GM23338 (cell line): ENCODE data around the gene XRCC4. TPM values are rescaled to one million over a fixed set of nuclear protein-coding genes. Genes with fewer than 3 reads are reported as not detected.

Experiments
- ATAC-seq: fragments of 200-7000 bp; cut with Tn5 transposase; 3 replicates; pipeline ENCODE4 v1.9.1; 2020
- DNase-seq: peaks from one replicate; pipeline ENCODE4 v3.0.0-alpha.2; 2015; ENCODE audit warnings: low spot score
- H2AFZ ChIP-seq: fragments of 200-600 bp; sonication (generic); 2 replicates; pipeline ENCODE4 v1.8.0; 2016; ENCODE audit warnings: antibody characterized with exemption, mild to moderate bottlenecking, moderate library complexity
- H3F3A ChIP-seq: fragments of 200-600 bp; sonication (generic); replicated peaks from 2 replicates; pipeline ENCODE4 v1.8.0; 2017; ENCODE audit warnings: antibody characterized with exemption, mixed run types, low read depth
- H3K27ac ChIP-seq: fragments of 200-600 bp; sonication (generic); 2 replicates; pipeline ENCODE4 v1.6.1; 2016; ENCODE audit warnings: low read depth
- H3K27me3 ChIP-seq: fragments of 200-600 bp; sonication (generic); 2 replicates; pipeline ENCODE4 v1.8.0; 2016; ENCODE audit warnings: mild to moderate bottlenecking, mixed run types, moderate library complexity; ENCODE audit not compliant: insufficient read depth
- H3K36me3 ChIP-seq: fragments of 200-600 bp; sonication (generic); 2 replicates; pipeline ENCODE4 v1.8.0; 2016; ENCODE audit warnings: mild to moderate bottlenecking; ENCODE audit not compliant: insufficient read depth
- H3K4me1 ChIP-seq: fragments of 200-600 bp; sonication (generic); 2 replicates; pipeline ENCODE4 v1.8.0; 2016; ENCODE audit warnings: mild to moderate bottlenecking, moderate library complexity; ENCODE audit not compliant: insufficient read depth
- H3K4me2 ChIP-seq: fragments of 200-600 bp; sonication (generic); 2 replicates; pipeline ENCODE4 v1.7.1; 2017; ENCODE audit warnings: mixed run types
- H3K4me3 ChIP-seq: fragments of 200-600 bp; sonication (generic); 2 replicates; pipeline ENCODE4 v1.6.1; 2016; ENCODE audit warnings: mixed run types
- H3K79me2 ChIP-seq: fragments of 200-600 bp; sonication (generic); replicated peaks from 2 replicates; pipeline ENCODE4 v1.8.0; 2017; ENCODE audit warnings: mild to moderate bottlenecking; ENCODE audit not compliant: insufficient read depth
- H3K9me2 ChIP-seq: fragments of 200-600 bp; sonication (generic); 2 replicates; pipeline ENCODE4 v1.8.0; 2017; ENCODE audit not compliant: insufficient read depth
- H4K20me1 ChIP-seq: fragments of 200-600 bp; sonication (generic); replicated peaks from 2 replicates; pipeline ENCODE4 v1.8.0; 2017; ENCODE audit warnings: mild to moderate bottlenecking; ENCODE audit not compliant: insufficient read depth
- H3K27ac Mint-ChIP-seq: 2 replicates; pipeline ENCODE4 v1.8.0; 2020; ENCODE audit warnings: inconsistent platforms, mild to moderate bottlenecking, moderate library complexity, mixed read lengths
- H3K27me3 Mint-ChIP-seq: 3 replicates; pipeline ENCODE4 v1.8.0; 2022; ENCODE audit warnings: low read depth, mild to moderate bottlenecking, moderate library complexity, mixed read lengths, inconsistent platforms; ENCODE audit not compliant: insufficient read depth, poor library complexity
- H3K36me3 Mint-ChIP-seq: 3 replicates; pipeline ENCODE4 v1.8.0; 2021; ENCODE audit warnings: low read depth, mild to moderate bottlenecking, inconsistent platforms, moderate library complexity, mixed read lengths
- H3K4me1 Mint-ChIP-seq: 3 replicates; pipeline ENCODE4 v1.8.0; 2020; ENCODE audit warnings: mild to moderate bottlenecking, inconsistent platforms, mixed read lengths
- H3K4me3 Mint-ChIP-seq: 3 replicates; pipeline ENCODE4 v1.8.0; 2021; ENCODE audit warnings: moderate library complexity, mild to moderate bottlenecking, inconsistent platforms, mixed read lengths
- H3K9me3 Mint-ChIP-seq: 3 replicates; pipeline ENCODE4 v1.8.0; 2020; ENCODE audit warnings: moderate library complexity, mild to moderate bottlenecking, inconsistent platforms, mixed read lengths
- CREB1 ChIP-seq: fragments of 250-450 bp; sonication (Bioruptor Pico); IDR thresholded peaks from 2 replicates; pipeline ENCODE4 v1.5.0; 2020; ENCODE audit warnings: low read depth, mild to moderate bottlenecking, moderate library complexity
- EZH2 ChIP-seq: fragments of 200-600 bp; sonication (generic); IDR thresholded peaks from one replicate; pipeline ENCODE4 v1.8.0; 2017; ENCODE audit warnings: antibody characterized with exemption, mild to moderate bottlenecking, low read depth; ENCODE audit not compliant: unreplicated experiment
- EZH2phosphoT487 ChIP-seq: fragments of 200-600 bp; sonication (generic); IDR thresholded peaks from one replicate; pipeline ENCODE4 v1.8.1; 2018; ENCODE audit warnings: antibody characterized with exemption; ENCODE audit not compliant: unreplicated experiment
- POLR2AphosphoS5 ChIP-seq: IDR thresholded peaks from 2 replicates; pipeline ENCODE4 v1.6.1; 2016; ENCODE audit warnings: antibody characterized with exemption, low read depth
- ZNF114 ChIP-seq: fragments of 250-450 bp; sonication (Bioruptor Pico); IDR thresholded peaks from 2 replicates; pipeline ENCODE4 v1.5.0; 2020; ENCODE audit warnings: mild to moderate bottlenecking, moderate library complexity
- ZNF331 ChIP-seq: fragments of 250-450 bp; sonication (Bioruptor Pico); IDR thresholded peaks from 2 replicates; pipeline ENCODE4 v1.5.0; 2020; ENCODE audit warnings: low read depth, mild to moderate bottlenecking, moderate library complexity
- polyA plus RNA-seq: library from polyadenylated mRNA; unstranded; fragments of >200 nt; fragmentation: Nextera tagmentation; extraction: Ambion mirVana; gene quantifications from 2 replicates; pipeline ENCODE4 v1.2.1, GENCODE V29; 2016
- total RNA-seq: library from RNA; depleted of rRNA; stranded (reverse); fragments of >200 nt; shearing (Covaris generic); gene quantifications from 2 replicates; pipeline ENCODE4 v1.2.3, GENCODE V29; 2014
- TF ChIP-seq, protein P1 (sequence below), 2 experiments: fragments of 200-600 bp in 1 of 2; sonication (generic) in 1 of 2; conservative IDR thresholded peaks; 2 replicates each; pipeline versions ENCODE4 v1.5.1 to v1.6.1; 2016 to 2017; ENCODE audit warnings: antibody characterized with exemption in 2 of 2, low read depth in 2 of 2, mild to moderate bottlenecking in 2 of 2, moderate library complexity in 1 of 2
- TF ChIP-seq, protein P2 (sequence below): IDR thresholded peaks from 2 replicates; pipeline ENCODE4 v1.6.1; 2016; ENCODE audit warnings: antibody characterized with exemption
- TF ChIP-seq, protein P3 (sequence below): fragments of 250-450 bp; sonication (Bioruptor Pico); IDR thresholded peaks from 2 replicates; pipeline ENCODE4 v1.5.0; 2020; ENCODE audit warnings: mild to moderate bottlenecking, moderate library complexity

XRCC4 gene
- total and polyA plus RNA-seq, 2 experiments from 2014 or later, result 11.5 to 22.4 TPM

DNA sequence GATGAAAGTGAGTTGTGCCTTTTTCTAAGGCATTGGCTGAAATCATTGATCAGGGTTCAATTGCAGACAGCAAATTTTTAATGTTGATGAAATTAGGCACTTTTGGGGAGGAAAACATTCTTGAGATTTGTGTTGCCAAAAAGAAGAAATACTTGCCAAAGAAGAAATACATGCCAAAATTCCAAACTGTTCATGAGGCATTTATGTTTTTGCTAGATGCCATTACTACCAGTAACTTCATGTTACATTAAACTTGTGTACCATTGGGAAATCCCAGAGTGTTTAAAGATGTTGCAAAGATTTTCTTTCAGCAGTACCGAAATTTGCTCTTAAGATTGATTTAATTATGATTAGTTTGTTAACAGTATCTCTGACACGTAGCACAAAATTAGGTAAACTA is 7.0 kb downstream of the XRCC4 start:
- no peaks in the 10 kb centered on the region for H3F3A ChIP-seq
- H3K27me3 Mint-ChIP-seq, result no peaks in the 10 kb centered on the region
- H3K36me3 ChIP-seq, result no peaks in the 10 kb centered on the region
- H3K36me3 Mint-ChIP-seq, result no peaks in the 10 kb centered on the region
- no peaks in the 10 kb centered on the region for H3K9me2 ChIP-seq
- H3K4me1 Mint-ChIP-seq, result peaks cover 4% of the 10 kb centered on the region; the same call in 2 of the 3 replicates
- no peak overlapping the region for H3K4me2 ChIP-seq
- H3K4me3 ChIP-seq, result no peak overlapping the region
- H3K4me1 ChIP-seq, result no peaks in the 10 kb centered on the region
- H3K79me2 ChIP-seq, result peaks cover 1% of the 10 kb centered on the region
- no peak for DNase-seq
- H3K27ac ChIP-seq, result no peak overlapping the region
- no peak overlapping the region for H3K4me3 Mint-ChIP-seq
- TF ChIP-seq, protein P1, sequence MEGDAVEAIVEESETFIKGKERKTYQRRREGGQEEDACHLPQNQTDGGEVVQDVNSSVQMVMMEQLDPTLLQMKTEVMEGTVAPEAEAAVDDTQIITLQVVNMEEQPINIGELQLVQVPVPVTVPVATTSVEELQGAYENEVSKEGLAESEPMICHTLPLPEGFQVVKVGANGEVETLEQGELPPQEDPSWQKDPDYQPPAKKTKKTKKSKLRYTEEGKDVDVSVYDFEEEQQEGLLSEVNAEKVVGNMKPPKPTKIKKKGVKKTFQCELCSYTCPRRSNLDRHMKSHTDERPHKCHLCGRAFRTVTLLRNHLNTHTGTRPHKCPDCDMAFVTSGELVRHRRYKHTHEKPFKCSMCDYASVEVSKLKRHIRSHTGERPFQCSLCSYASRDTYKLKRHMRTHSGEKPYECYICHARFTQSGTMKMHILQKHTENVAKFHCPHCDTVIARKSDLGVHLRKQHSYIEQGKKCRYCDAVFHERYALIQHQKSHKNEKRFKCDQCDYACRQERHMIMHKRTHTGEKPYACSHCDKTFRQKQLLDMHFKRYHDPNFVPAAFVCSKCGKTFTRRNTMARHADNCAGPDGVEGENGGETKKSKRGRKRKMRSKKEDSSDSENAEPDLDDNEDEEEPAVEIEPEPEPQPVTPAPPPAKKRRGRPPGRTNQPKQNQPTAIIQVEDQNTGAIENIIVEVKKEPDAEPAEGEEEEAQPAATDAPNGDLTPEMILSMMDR (conservative IDR thresholded peaks at IDR 0.05; ENCODE audit: low read depth in 2 of 2), result no peak
- no peak for TF ChIP-seq EZH2
- no peak overlapping the region for H3K27ac Mint-ChIP-seq
- ATAC-seq, result no peak
- H4K20me1 ChIP-seq, result no peaks in the 10 kb centered on the region
- no peaks in the 10 kb centered on the region for H3K9me3 Mint-ChIP-seq
- no peaks in the 10 kb centered on the region for H3K27me3 ChIP-seq
- no peak overlapping the region for H2AFZ ChIP-seq

DNA sequence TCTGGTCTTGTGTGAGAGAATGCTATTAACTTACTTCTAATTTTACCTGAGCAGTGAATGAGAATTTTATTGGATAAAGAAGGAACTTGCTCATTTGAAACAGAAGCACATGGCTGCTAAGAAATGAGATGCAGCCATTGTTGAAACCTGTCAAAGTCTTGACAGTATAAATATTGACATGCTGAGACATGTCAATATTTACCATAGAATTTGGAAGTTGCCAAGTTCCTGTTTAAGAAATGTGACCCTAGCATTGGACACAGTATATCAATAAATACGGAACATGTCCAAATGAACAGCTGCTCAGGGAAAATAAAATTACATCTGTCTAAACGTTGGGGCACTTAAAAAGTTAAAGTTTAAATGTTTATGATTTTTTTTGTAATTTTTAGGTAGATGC is 7.8 kb downstream of the XRCC4 start:
- Histone ChIP-seq H3K4me3 (no peak overlapping the region), H2AFZ (no peak overlapping the region), H3K79me2 (no peaks in the 10 kb centered on the region; the same call in 1 of the 2 replicates), H3K36me3 (0 out of 2 replicates have a peak, but pooled peaks cover 3% of the 10 kb centered on the region), H3K4me1 (no peaks in the 10 kb centered on the region), H3F3A (no peaks in the 10 kb centered on the region), H3K4me2 (no peak overlapping the region), H4K20me1 (no peaks in the 10 kb centered on the region), H3K27ac (no peak overlapping the region), H3K27me3 (no peaks in the 10 kb centered on the region), H3K9me2 (no peaks in the 10 kb centered on the region)
- Mint-ChIP-seq H3K27me3 (no peaks in the 10 kb centered on the region), H3K36me3 (peaks cover 2% of the 10 kb centered on the region), H3K4me1 (peaks cover 4% of the 10 kb centered on the region; the same call in 2 of the 3 replicates), H3K27ac (no peak overlapping the region), H3K4me3 (no peak overlapping the region), H3K9me3 (no peaks in the 10 kb centered on the region; the same call in 2 of the 3 replicates)
- DNase-seq (no peak), ATAC-seq (no peak)
- TF ChIP-seq ZNF114 (no peak), ZNF331 (CRISPR knock-in tag) (no peak), EZH2phosphoT487 (no peak), CREB1 (CRISPR knock-in tag) (no peak), POLR2AphosphoS5 (no peak), EZH2 (no peak)
- TF ChIP-seq, protein P2, sequence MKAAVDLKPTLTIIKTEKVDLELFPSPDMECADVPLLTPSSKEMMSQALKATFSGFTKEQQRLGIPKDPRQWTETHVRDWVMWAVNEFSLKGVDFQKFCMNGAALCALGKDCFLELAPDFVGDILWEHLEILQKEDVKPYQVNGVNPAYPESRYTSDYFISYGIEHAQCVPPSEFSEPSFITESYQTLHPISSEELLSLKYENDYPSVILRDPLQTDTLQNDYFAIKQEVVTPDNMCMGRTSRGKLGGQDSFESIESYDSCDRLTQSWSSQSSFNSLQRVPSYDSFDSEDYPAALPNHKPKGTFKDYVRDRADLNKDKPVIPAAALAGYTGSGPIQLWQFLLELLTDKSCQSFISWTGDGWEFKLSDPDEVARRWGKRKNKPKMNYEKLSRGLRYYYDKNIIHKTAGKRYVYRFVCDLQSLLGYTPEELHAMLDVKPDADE, result no peak
- TF ChIP-seq, protein P3, sequence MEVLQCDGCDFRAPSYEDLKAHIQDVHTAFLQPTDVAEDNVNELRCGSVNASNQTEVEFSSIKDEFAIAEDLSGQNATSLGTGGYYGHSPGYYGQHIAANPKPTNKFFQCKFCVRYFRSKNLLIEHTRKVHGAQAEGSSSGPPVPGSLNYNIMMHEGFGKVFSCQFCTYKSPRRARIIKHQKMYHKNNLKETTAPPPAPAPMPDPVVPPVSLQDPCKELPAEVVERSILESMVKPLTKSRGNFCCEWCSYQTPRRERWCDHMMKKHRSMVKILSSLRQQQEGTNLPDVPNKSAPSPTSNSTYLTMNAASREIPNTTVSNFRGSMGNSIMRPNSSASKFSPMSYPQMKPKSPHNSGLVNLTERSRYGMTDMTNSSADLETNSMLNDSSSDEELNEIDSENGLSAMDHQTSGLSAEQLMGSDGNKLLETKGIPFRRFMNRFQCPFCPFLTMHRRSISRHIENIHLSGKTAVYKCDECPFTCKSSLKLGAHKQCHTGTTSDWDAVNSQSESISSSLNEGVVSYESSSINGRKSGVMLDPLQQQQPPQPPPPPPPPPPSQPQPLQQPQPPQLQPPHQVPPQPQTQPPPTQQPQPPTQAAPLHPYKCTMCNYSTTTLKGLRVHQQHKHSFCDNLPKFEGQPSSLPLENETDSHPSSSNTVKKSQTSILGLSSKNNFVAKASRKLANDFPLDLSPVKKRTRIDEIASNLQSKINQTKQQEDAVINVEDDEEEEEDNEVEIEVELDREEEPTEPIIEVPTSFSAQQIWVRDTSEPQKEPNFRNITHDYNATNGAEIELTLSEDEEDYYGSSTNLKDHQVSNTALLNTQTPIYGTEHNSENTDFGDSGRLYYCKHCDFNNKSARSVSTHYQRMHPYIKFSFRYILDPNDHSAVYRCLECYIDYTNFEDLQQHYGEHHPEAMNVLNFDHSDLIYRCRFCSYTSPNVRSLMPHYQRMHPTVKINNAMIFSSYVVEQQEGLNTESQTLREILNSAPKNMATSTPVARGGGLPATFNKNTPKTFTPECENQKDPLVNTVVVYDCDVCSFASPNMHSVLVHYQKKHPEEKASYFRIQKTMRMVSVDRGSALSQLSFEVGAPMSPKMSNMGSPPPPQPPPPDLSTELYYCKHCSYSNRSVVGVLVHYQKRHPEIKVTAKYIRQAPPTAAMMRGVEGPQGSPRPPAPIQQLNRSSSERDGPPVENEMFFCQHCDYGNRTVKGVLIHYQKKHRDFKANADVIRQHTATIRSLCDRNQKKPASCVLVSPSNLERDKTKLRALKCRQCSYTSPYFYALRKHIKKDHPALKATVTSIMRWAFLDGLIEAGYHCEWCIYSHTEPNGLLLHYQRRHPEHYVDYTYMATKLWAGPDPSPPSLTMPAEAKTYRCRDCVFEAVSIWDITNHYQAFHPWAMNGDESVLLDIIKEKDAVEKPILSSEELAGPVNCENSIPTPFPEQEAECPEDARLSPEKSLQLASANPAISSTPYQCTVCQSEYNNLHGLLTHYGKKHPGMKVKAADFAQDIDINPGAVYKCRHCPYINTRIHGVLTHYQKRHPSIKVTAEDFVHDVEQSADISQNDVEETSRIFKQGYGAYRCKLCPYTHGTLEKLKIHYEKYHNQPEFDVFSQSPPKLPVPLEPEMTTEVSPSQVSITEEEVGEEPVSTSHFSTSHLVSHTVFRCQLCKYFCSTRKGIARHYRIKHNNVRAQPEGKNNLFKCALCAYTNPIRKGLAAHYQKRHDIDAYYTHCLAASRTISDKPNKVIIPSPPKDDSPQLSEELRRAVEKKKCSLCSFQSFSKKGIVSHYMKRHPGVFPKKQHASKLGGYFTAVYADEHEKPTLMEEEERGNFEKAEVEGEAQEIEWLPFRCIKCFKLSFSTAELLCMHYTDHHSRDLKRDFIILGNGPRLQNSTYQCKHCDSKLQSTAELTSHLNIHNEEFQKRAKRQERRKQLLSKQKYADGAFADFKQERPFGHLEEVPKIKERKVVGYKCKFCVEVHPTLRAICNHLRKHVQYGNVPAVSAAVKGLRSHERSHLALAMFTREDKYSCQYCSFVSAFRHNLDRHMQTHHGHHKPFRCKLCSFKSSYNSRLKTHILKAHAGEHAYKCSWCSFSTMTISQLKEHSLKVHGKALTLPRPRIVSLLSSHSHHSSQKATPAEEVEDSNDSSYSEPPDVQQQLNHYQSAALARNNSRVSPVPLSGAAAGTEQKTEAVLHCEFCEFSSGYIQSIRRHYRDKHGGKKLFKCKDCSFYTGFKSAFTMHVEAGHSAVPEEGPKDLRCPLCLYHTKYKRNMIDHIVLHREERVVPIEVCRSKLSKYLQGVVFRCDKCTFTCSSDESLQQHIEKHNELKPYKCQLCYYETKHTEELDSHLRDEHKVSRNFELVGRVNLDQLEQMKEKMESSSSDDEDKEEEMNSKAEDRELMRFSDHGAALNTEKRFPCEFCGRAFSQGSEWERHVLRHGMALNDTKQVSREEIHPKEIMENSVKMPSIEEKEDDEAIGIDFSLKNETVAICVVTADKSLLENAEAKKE (CRISPR knock-in tag), result no peak
- TF ChIP-seq, protein P1 (conservative IDR thresholded peaks at IDR 0.05; ENCODE audit: low read depth in 2 of 2), result no peak
